NCI-H1694 treated with DMSO at 0.1 percent for 48 hours (cell line): ENCODE measurements around the gene HIC2.
"Not testable (repeated sequence)": the region's sequence is repeated elsewhere in the genome, so short reads cannot be mapped to it uniquely, and the experiment has no call there.

Experiments
- DNase-seq: peaks from one replicate; lab custom pipeline; 2025; lab: John Stamatoyannopoulos, UW

Gene HIC2

DNA sequence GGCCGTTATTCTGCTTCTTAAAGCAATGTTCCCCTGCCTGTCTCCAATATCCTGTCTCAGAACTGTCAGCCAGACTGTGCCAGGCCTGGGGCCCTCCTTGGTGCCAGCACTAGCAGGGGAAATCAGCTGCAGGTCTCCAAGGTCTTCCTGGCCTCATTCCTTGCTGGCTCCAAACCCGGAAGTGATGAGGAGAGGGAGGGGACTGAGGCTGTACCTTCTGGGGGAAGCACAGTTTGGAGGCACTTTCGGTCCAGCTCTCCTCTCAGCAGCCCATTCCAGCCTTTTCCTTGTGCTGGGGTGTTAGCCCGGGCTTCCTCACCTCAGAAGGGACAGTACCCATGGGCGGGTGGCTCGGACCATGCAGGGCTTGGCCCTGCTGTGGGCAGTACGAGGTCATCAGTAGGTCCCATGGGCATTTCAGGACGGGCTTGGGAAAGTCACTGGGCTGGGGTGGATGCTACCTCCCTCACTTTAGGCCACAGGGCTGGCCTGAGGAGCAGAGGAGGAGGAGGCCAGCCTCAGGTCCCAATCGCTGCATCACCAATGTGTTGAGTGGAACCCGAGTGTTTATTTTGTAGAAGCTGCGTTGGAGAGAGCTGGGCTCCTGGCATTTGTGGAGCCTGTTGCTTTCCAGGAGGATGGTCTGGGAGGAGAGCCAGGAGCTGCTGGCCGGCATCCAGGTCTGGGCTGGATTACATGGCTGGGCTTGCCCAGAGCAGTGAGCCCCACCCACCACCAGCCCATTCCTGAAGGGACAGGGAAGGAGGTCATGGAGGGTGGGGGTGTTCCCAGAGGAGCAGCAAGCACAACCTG lies 19.0 kb downstream of the HIC2 start:
- not testable (repeated sequence) for DNase-seq

DNA sequence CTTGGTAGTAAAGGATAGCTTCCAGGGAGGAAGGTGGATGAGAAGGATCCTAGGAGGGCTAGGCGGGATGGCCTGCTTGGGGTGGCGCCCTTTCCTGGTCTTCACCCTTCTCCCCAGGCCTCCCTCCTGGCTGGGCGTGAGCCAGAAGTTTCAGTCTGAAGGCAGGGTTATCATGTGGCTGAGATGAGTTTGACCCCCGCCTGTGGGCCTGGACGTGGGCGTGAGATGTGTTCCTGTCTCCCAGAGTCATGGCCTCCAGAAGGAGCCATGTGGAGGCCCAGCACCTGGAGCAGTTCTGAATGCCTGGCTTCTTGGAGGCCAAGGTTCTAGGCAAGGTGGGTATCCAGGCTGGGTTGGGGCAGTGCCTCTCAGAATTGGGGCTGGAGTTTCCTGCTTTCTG lies 20.8 kb downstream of the HIC2 start:
- not testable (repeated sequence) for DNase-seq

DNA sequence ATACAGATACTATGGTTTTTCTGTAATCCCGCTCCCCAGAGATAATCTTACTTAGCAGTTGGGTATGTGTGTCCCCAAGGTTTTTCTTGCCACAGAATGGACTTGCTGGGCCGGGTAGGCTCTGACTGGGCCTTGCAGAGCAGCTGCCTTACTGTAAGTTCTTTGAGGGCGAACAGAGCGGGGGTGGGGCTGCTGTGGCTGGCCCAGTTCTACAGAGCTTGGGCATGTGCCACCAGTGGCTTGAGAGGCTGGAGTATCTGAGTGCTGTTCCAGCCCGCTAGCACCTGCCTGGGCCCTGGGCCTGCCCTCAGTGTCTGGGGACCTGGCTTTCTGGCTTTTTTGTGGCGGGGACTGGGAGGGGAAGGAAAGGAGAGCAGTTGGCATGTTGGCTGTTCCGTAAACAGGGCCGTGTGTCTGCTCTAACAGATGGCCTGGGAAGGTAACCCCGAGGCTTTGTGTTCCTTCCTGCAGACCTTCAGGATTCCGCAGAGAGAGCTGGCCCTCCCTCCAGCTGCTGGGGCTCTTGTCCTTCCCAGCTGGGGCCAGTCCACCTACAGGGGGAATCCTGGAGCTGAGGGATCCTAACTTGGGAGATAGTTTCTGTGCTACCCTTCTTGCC lies 23.0 kb downstream of the HIC2 start:
- not testable (repeated sequence) for DNase-seq

DNA sequence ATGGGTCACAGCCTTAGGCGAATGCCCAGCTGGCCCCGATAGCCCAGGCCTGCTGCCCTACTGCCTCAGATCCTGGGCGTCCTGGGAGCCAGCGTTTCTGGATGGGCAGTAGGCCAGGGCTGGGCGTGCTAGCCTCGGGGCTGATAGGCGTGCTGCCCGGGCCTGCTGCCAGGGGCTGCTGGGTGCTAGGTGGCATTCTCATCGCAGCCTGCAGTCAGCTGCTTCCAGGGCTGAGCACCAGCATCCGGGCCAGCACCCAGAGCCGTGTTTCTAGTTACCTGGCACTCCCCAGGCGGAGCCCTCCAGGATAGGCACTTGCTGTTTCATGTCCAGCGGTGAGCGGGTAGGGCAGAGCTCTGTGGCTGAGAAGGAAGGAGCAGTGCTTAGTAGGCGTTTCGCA lies 23.5 kb downstream of the HIC2 start:
- not testable (repeated sequence) for DNase-seq

DNA sequence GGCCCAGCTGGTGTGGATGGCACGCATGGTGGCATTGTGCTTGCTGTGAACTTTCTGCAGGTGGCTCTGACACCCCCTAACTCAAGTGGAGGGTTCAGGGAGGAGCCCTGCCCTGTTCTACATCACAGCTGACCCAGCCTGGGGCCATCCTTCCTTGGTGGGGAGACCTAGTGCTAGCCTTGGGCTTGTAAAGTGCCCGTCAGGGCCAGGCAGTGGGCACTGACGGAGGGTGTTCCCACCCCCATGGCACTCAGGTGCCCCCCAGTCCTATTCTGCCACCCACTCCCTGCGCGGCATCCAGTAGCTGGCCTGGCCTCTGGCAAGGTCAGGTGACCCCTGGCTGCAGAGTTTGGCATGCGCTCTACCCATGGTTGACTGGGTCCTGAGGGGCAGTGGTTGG lies 24.0 kb downstream of the HIC2 start:
- not testable (repeated sequence) for DNase-seq

DNA sequence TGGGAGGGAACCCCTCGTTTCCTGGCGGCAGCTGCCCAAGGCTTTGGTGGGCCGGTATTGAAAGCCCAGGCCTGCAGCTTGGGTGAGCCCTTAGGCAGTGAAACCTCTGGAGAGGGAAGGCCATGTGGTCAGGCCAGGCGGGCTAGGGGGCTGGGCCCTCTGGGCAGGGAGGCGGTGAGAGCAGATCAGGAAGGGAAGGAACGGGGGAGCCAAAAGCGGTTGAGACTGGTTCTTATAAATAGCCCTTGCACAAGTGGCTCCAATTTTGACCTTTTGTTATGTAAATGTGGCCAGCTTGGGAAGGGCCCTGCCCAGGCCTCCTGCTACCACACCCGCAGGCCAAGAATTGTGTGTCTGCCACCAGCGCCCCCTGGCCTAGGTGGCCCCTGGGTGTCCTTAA lies 25.0 kb downstream of the HIC2 start:
- not testable (repeated sequence) for DNase-seq

DNA sequence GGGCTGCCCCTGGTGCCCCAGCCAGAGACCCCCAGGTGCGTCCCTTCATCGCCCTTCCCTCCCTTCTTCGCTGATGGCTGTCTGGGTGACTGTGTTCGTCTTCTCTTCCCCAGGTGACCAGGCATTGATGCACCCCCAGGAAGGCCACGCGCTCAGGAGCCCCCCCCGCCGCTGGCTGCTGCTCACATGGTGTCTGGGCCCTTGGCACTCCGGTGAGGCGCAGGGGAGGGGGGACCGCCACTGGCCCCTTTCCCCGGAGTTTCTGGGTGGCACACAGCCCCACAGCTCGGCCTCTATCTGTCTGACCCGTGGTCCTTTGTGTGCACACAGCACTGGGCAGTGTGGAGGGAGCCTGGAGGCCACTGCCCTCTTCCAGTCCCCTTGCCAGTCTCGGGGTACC lies 25.5 kb downstream of the HIC2 start:
- not testable (repeated sequence) for DNase-seq

DNA sequence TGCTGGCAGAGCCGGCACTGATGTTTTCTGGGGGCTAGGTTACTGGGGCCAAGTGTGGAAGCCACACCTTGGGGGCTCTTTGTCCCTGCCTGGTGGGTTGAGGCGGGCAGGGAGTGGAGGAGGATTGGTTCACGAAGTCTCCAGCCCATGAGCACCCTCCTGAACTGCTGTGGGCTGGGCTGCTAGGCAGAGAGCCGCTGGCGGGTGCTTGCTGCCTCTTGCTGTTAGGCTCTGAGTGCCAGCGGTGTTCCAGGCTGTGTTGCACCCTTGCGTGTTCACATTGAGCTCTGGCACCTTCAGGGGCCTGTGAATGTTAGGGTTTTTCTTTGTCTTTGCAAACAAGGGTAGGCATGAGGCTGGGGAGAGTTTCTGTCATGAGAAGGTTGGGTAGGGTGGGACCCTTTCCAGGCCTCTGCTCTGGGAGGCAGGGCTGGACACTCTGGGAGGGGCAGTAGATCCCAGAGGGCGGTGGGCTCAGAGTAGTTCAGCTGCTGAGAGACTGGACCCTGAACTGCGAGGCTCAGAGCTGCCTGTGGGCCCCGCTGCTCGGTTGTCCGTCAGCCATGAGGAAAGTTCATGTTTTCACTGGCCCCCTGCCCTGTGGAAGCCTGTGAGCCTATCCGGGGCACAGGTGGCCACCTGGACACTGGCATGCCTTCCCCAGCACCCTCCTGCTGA lies 26.0 kb downstream of the HIC2 start:
- DNase-seq = no peak

DNA sequence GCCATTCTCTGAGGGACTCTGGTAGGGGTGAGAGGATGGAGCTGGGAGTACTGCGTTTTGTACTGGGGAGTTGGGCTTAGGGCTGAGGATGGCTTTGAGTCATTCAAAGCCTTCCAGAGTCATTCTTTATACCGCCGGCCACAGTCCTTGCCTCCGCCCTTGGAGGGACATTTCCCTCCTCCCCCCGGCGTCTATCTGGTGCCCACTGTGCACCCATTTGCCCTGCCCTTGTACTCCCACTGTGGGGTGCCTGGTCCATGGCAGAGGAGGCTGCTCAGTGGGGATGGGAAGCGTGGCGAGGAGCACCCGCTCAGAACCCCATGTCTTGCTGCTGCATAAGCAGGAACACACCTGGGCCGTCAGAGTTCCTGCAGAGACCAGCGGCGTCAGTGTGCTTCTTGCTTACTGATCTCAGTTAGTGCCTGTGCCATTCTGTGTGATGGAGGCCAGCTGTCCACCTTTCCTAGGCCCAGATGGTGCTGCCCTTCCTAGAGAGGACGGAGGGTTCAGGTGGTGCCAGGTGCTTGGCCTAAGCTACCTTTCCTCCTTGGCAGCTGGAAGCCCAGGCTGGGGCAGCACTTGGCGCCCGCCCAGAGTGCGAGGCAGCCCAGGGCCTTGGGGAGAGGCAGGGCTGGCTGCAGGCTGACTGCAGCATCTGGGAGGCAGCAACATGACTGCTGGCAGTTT lies 26.7 kb downstream of the HIC2 start:
- no peak for DNase-seq

DNA sequence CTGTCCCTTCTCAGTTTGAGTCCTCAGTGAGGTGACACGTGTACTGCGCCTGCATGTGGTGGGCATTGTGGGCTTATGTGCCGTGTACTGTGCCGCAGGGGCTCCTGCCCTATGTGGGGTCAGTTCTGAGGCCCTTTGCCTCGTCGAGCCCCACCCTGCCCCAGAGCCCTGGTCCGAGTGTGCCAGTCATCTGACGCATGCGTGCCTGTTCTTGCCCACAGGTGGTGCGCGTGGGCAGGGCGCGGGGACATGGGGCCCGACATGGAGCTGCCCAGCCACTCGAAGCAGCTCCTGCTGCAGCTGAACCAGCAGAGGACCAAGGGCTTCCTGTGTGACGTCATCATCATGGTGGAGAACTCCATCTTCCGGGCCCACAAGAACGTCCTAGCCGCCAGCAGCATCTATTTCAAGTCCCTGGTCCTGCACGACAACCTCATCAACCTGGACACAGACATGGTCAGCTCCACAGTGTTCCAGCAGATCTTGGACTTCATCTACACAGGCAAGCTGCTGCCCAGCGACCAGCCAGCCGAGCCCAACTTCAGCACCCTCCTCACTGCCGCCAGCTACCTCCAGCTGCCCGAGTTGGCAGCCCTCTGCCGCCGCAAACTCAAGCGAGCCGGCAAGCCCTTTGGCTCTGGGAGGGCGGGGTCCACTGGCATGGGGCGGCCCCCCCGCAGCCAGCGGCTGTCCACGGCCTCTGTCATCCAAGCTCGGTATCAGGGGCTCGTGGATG lies 27.7 kb downstream of the HIC2 start:
- DNase-seq = no peak

DNA sequence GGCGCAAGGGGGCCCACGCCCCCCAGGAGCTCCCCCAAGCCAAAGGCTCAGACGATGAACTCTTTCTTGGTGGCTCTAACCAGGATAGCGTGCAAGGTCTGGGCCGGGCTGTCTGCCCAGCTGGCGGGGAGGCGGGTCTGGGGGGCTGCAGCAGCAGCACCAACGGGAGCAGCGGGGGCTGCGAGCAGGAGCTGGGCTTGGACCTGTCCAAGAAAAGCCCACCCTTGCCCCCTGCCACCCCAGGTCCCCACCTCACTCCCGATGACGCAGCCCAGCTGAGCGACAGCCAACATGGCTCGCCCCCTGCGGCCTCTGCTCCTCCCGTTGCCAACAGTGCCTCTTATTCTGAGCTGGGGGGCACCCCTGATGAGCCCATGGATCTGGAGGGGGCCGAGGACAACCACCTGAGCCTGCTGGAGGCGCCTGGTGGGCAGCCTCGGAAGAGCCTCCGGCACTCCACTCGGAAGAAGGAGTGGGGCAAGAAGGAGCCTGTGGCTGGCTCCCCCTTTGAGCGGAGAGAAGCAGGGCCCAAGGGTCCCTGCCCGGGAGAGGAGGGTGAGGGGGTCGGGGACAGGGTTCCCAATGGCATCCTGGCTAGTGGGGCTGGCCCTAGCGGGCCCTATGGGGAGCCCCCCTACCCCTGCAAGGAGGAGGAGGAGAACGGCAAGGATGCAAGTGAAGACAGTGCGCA lies 28.4 kb downstream of the HIC2 start:
- DNase-seq = no peak

DNA sequence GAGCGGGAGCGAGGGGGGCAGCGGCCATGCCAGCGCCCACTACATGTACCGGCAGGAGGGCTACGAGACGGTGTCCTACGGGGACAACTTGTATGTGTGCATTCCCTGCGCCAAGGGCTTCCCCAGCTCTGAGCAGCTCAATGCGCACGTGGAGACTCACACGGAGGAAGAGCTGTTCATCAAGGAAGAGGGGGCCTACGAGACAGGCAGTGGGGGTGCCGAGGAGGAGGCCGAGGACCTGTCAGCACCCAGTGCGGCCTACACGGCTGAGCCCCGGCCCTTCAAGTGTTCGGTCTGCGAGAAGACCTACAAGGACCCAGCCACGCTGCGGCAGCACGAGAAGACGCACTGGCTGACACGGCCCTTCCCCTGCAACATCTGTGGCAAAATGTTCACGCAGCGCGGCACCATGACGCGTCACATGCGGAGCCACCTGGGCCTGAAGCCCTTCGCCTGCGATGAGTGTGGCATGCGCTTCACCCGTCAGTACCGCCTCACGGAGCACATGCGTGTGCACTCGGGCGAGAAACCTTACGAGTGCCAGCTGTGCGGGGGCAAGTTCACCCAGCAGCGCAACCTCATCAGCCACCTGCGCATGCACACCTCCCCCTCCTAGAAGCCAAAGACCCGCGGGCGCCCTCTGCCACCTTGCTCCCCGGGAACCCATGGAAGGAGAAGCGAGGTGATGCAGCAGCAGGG lies 29.1 kb downstream of the HIC2 start:
- no peak for DNase-seq

DNA sequence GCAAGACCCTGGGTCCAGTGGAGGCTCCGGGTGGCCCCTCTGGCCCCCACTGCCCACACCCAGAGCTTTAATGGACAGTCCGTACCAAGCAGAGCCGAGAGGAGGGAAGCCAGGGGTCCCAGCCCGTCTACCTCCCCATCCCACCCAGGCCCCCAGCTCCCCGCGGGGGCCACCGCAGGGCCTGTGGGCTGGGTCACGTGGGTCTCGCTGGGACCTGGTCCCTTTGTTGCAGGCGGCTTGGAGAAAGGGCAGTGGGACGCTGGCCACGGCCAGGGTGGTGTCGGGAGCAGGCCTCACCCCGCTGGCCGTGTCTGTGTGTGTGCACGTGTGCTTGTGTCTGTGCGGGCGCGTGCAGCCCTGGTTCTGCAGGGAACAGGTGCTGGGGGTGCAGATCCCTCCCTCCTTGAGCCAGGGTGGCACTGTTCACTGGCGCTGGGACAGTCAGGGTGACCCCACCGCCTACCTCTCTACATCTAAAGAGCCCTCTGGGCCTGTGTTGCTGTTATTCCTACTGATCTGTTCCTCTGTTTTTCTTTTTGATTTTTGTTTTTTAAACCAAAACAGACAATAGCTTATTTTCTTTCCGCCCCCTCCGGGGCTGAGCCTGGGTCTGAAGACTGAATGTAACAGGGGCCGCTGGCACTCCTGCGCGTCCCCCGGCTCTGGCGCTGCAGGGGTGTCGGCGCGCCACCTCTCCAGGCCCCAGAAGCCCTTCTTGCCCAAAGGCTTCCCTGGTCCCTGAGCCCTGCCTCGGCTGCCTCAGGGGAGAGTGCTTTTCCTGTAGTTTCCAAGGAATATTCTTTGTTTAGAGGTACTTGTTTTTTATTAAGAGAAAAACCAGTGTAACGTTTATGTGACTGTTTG lies 29.9 kb downstream of the HIC2 start:
- no peak for DNase-seq

DNA sequence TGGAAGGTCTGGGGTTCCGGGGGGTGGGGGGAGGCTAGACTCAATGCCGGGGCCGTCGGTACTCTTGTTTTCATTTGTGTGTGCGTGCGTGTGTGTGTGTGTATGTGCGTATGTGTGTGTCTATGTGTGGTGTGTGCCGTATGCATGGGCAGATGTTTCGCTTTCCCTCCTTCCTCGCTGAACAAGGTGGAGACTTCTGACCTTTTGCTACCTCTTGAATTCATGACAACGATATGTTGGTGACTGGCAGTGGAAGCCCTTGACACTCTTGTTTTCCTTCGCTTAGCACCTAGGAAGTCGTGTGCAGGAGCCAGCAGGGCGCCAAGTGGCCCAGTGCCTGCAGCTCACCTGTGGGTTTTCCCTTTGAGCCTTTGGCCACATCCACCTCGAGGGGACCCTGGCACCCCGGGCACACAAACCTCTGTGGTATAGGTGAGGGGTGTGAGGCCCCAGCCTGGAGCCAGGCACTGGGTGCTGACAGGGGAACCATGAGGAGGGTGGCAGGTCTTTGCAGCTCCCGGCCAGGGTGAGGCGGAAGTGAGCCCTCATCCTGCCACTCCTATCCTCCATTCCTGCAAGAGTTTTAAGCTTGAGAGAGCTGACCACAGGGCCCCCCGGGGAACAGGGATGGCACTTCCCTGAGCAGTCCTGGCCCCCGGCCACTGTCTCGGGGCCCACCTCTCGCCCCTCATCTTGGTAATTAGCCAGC lies 30.7 kb downstream of the HIC2 start:
- no peak for DNase-seq

DNA sequence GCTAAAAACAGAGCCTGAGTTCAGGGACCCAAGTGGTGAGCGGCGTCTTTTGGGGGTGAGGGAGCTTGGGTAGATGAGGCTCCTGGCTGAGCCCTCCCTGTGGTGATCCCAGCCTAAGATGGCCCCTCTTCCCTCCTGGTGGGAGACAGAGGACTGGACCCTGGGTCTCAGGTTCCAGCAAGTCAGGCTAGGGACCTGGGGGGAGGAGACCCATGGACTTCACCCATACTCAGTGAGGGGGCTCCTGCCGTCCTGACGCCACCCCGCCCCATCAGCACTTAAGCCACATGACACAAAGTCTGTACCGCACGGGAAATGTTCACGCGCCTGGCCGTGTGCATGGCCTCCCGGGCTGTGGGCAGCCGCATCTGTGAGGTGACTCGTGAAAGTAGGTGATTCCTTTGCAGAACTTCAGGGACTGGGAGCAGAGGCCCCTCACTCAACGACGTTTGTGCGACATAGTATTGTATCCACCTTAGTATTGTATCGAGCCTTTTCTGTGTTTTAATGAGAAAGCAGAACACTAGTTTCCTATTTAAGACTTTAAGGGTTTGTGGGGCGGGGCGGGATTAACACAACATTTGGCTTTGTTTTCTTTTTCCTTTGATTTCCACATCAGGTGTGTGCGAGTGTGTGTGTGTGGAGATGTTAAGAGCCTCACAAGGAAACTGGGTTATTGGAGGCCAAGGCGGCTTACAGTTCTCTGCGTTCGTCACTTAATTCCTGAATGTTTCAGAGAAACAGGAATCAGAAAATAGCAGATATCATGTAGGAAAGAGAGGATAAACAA lies 31.7 kb downstream of the HIC2 start:
- no peak for DNase-seq

DNA sequence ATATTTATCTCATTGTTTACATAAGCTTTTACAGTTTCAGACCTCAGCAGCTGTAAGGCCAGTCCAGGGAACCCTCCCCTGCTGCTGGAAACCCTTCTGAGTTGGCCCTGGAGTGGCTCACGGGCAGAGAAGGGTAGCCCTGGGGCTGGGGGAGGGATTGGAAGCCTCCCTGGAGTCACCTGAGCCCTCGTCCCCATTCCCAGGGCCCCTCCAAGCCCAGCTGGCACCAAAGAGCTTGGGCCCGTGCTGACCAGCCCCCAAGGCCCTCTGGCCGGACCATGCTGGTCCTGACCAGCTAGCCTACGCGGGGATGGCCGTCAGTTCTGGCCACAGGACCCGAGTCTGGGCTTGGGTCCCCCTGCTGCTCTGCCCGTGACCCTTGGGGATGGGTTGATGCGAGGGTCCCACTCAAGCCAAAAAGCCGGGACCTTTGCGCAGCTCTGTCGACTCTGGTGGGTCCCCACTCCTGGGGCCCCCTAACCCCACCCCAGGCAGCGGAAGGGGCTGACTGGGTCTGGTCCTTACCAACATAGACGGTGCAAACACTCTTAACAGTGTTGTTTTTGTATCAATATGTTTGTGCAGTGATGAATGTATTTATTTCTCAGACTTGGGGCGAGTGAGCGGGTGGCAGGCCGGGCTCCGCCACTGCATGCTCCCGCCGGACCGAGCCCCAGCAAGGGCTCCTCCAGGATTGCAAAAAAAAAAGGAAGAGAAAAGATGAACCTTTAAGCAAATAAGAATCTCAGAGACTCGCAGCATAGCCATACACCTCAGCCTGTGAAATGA lies 32.6 kb downstream of the HIC2 start:
- no peak for DNase-seq

DNA sequence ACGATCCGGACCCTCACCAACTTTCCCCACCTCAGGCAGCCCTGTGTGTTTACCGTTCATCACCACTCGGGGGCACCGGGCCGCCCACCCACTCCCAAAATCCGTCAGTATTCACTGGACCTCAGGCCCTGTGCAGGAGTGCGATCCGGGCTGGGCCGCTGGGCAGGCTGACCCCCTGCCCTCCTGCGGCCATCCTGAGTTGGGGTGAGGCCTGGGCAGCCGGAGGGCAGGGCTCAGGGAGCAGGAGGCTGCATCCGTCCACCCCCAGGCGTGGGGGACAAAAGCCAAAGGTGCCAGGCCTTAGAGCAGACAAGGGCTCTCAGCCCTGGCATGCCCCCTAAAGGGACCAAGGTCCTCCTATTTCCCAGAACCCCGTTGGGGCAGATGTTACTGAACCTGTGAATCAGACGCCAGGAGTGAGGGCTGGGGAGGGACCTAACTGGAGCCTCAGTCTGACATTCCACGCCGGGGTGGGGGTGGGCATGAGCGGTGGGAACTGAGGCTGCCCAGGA lies 33.2 kb downstream of the HIC2 start:
- no peak for DNase-seq
